ENCODE measurements around the gene MAP4K4. TPM values are rescaled to one million over a fixed set of nuclear protein-coding genes. Genes with fewer than 3 reads are reported as not detected.

Gene MAP4K4
- total and polyA plus RNA-seq, 2 of the 4 experiments (the other 2 are of a cell fraction) = 89.4 to 124 TPM

- DNase-seq (no peak), ATAC-seq (ENCODE audit: low read depth) (no peak)
- no peak overlapping the region for H2BK120ac ChIP-seq (ENCODE audit: low read depth, low read length)
- no peak overlapping the region for H4K91ac ChIP-seq (ENCODE audit: insufficient read depth, low read depth, low read length)
- peaks cover 1% of the 10 kb centered on the region; the same call in 1 of the 2 replicates for H3K4me1 ChIP-seq (ENCODE audit: control insufficient read depth, insufficient read depth, low read length)
- no peak overlapping the region for H3K14ac ChIP-seq (replicated peaks; ENCODE audit: low read depth, low read length)
- in situ Hi-C loops (cut with MboI; ENCODE audit: low sequenced_read_pairs) (no loop called here), dilution Hi-C loops (cut with HindIII; ENCODE audit: low sequenced_read_pairs, unreplicated experiment) (no loop called here), intact Hi-C loops (cut with micrococcal nuclease) (no loop called here)
- H4K20me1 ChIP-seq (ENCODE audit: insufficient read depth, low read length) = no peaks in the 10 kb centered on the region
- H2BK15ac ChIP-seq (ENCODE audit: low read depth, low read length) = no peak overlapping the region
- BruUV-seq (replicated peaks) = no TSS peak
- no peaks in the 10 kb centered on the region for H3K27me3 ChIP-seq (ENCODE audit: control insufficient read depth, insufficient read depth, low read length)
- no peaks in the 10 kb centered on the region; a peak in 1 of 4 replicates for H3K79me1 ChIP-seq (ENCODE audit: low read depth in 1 of 2, low read length in 2 of 2)
- no peak for TF ChIP-seq MAFK (IDR thresholded peaks at IDR 0.05; ENCODE audit: low read depth, low read length)
- TF ChIP-seq CHD1 (IDR thresholded peaks at IDR 0.05; ENCODE audit: low read depth, low read length) = no peak
- TF ChIP-seq NFE2L2 (IDR thresholded peaks at IDR 0.05; ENCODE audit: low read depth, low read length) = no peak
- no peak for TF ChIP-seq FOS (IDR thresholded peaks at IDR 0.05; ENCODE audit: low read depth, low read length)
- no peak for TF ChIP-seq MAZ (IDR thresholded peaks at IDR 0.05; ENCODE audit: borderline replicate concordance, low read depth, low read length)
- no peak for TF ChIP-seq MXI1 (IDR thresholded peaks at IDR 0.05; ENCODE audit: borderline replicate concordance, low read depth, low read length)
- no peak for TF ChIP-seq SMC3 (IDR thresholded peaks at IDR 0.05; ENCODE audit: low read depth, low read length)
- no peak for TF ChIP-seq USF2 (IDR thresholded peaks at IDR 0.05; ENCODE audit: low read depth, low read length)
- TF ChIP-seq RAD21 (IDR thresholded peaks at IDR 0.05; ENCODE audit: low read length) = no peak
- TF ChIP-seq CEBPB (IDR thresholded peaks at IDR 0.05; ENCODE audit: low read depth, low read length) = no peak
- no peak for TF ChIP-seq POLR2A (IDR thresholded peaks at IDR 0.05; ENCODE audit: low read depth, low read length)
- no peak for TF ChIP-seq CTCF (conservative IDR thresholded peaks at IDR 0.05; ENCODE audit: low read depth, low read length)
- TF ChIP-seq BHLHE40 (IDR thresholded peaks at IDR 0.05; ENCODE audit: low read depth, low read length) = no peak
- no peak overlapping the region for H3K9ac ChIP-seq (ENCODE audit: low read depth, low read length)
- POLR2A ChIA-PET (ENCODE audit: unreplicated experiment) = no interaction called here
- H3K23ac ChIP-seq (ENCODE audit: low read depth, low read length) = no peak overlapping the region
- no peak overlapping the region for H4K5ac ChIP-seq (ENCODE audit: low read depth, low read length)
- H3K9me1 ChIP-seq (ENCODE audit: insufficient read depth, low read length) = peaks cover 2% of the 10 kb centered on the region; the same call in 1 of the 2 replicates
- no peak overlapping the region for H2AFZ ChIP-seq (replicated peaks; ENCODE audit: low read length, poor library complexity)
- H2AK9ac ChIP-seq (replicated peaks; ENCODE audit: low read depth, low read length, poor library complexity) = no peak overlapping the region
- no peak overlapping the region for H3K27ac ChIP-seq (ENCODE audit: insufficient read depth, low read length)
- CTCF ChIA-PET = no interaction called here
- no peak overlapping the region for H2BK5ac ChIP-seq (ENCODE audit: low read depth, low read length, poor library complexity, severe bottlenecking)
- H3K4me3 ChIP-seq (ENCODE audit: insufficient read depth, low read depth, low read length) = no peak overlapping the region
- no peak overlapping the region for H3K18ac ChIP-seq (ENCODE audit: low read depth, low read length)
- no peak overlapping the region for H3K4me2 ChIP-seq (ENCODE audit: low read depth, low read length)
- peaks cover 11% of the 10 kb centered on the region for H3K9me3 ChIP-seq (ENCODE audit: control insufficient read depth, insufficient read depth, low read length)
- no peak overlapping the region for H4K8ac ChIP-seq (ENCODE audit: low read depth in 2 of 2, low read length in 2 of 2)
- H2AK5ac ChIP-seq (ENCODE audit: low read depth, low read length) = no peak overlapping the region
- WGBS, 2 experiments (ENCODE audit: extremely low coverage in 2 of 2, insufficient read length in 1 of 2) = 100% methylated on average over 1 of the region's 2 CpGs; no CpG with 5 or more reads in 1 of the 2 experiments
- H3K36me3 ChIP-seq (ENCODE audit: control insufficient read depth, insufficient read depth, low read length) = peaks cover 2% of the 10 kb centered on the region; the same call in 1 of the 2 replicates
- H3K56ac ChIP-seq (ENCODE audit: extremely low read depth, insufficient read depth, low read length) = no peak overlapping the region
- H2BK20ac ChIP-seq (ENCODE audit: low read depth, low read length) = no peak overlapping the region
- no peak overlapping the region for H3K4ac ChIP-seq (ENCODE audit: low read depth, low read length)
Measured at GRCh38 chr2:101902169-101902568, 204.7 kb downstream of the MAP4K4 start.
